HUES6 (cell line): ENCODE results near the gene CALML5.

Experiments used
- H3K27ac ChIP-seq: 2 replicates; pipeline ENCODE4 v1.7.0; 2013; ENCODE audit warnings: low read depth, mild to moderate bottlenecking, low read length, inconsistent platforms
- H3K27me3 ChIP-seq: 2 replicates; pipeline ENCODE4 v1.6.1; 2013; ENCODE audit warnings: low read length; ENCODE audit not compliant: control insufficient read depth, insufficient read depth
- H3K36me3 ChIP-seq: 2 replicates; pipeline ENCODE4 v1.6.1; 2013; ENCODE audit warnings: low read length; ENCODE audit not compliant: control insufficient read depth, insufficient read depth
- H3K4me1 ChIP-seq: 2 replicates; pipeline ENCODE4 v1.6.1; 2013; ENCODE audit warnings: low read length; ENCODE audit not compliant: control insufficient read depth, insufficient read depth
- H3K4me3 ChIP-seq: 2 replicates; pipeline ENCODE4 v1.5.1; 2013; ENCODE audit warnings: low read depth, low read length
- H3K9ac ChIP-seq: one replicate; pipeline ENCODE4 v1.6.1; 2013; ENCODE audit warnings: mild to moderate bottlenecking, low read length
- H3K9me3 ChIP-seq: 2 replicates; pipeline ENCODE4 v1.6.1; 2013; ENCODE audit warnings: low read depth, low read length; ENCODE audit not compliant: control insufficient read depth, insufficient read depth

Gene CALML5

DNA sequence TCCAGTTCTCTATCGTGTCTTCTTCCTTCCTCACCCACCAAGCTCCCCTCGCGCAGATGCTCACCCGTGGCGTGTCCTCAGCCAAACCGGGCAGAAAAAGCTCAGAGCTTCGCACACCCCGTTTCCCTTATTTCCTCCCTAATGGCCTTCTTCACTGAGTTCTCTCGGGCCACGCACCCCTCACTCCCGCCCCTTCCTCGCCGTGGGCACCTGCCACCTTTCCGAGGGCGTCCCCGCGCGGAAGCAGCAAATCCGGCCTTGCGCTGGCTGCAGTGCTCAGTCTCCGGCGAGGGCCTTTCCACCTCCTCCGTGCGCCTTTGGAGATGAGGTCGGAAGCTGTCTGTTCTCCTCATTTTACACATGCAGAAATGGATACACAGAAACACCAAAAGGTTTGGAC lies 13.0 kb upstream of the CALML5 start:
- H3K9ac ChIP-seq = no peak overlapping the region
- no peak overlapping the region for H3K27ac ChIP-seq
- H3K4me1 ChIP-seq = no peaks in the 10 kb centered on the region

GRCh38 chr10:5511885-5512280 lies 12.5 kb upstream of the CALML5 start:
- no peak overlapping the region for H3K27ac ChIP-seq
- no peaks in the 10 kb centered on the region for H3K9me3 ChIP-seq
- H3K36me3 ChIP-seq = no peaks in the 10 kb centered on the region
- no peaks in the 10 kb centered on the region for H3K27me3 ChIP-seq
- no peak overlapping the region for H3K9ac ChIP-seq
- no peaks in the 10 kb centered on the region for H3K4me1 ChIP-seq
- H3K4me3 ChIP-seq = no peak overlapping the region

More for the DNA sequence above, 13.0 kb upstream of the CALML5 start:
- H3K27me3 ChIP-seq = no peaks in the 10 kb centered on the region
- no peaks in the 10 kb centered on the region for H3K36me3 ChIP-seq
- no peaks in the 10 kb centered on the region for H3K9me3 ChIP-seq
- H3K4me3 ChIP-seq = no peak overlapping the region

DNA sequence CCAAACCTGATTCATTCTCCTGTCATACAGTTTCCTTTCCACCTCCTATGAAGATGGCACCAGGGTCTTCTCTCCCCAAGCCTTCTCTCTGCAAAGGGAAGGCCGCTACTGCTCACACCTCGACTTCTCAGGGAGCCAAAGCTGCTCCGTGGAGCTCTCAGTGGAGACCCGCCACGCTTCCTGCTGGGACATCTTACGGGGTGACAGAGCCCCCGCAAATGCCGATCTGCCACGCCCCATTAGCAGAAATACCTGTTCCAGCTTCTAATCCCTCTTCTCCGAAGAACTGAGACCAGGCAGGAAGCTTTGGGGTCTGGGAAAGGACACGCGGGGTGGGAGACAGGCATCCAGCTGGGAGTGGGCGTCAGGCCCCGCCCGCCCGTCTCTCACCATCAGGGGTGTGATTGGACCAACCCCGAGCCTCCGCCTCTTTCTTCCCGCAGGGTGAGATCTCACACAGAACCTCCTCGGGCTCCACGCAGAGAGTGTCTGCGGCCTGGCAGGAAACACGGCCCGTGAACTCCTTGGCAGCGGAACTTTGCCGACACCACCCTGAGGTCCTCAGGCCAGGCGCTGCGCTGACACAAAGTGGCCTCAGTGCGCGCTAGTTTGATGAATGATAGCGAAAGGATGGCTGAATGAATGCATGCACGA lies 12.0 kb upstream of the CALML5 start:
- Histone ChIP-seq H3K36me3 (no peaks in the 10 kb centered on the region), H3K27ac (no peak overlapping the region), H3K4me3 (no peak overlapping the region), H3K9ac (no peak overlapping the region), H3K27me3 (no peaks in the 10 kb centered on the region), H3K4me1 (no peaks in the 10 kb centered on the region), H3K9me3 (no peaks in the 10 kb centered on the region)

- no peaks in the 10 kb centered on the region for H3K36me3 ChIP-seq
- H3K4me1 ChIP-seq = no peaks in the 10 kb centered on the region
- H3K4me3 ChIP-seq = no peak overlapping the region
- H3K27ac ChIP-seq = no peak overlapping the region
- H3K9ac ChIP-seq = no peak overlapping the region
- H3K27me3 ChIP-seq = no peaks in the 10 kb centered on the region
- H3K9me3 ChIP-seq = no peaks in the 10 kb centered on the region
Observed at GRCh38 chr10:5510281-5511072, 11.1 kb upstream of the CALML5 start.

- Histone ChIP-seq H3K36me3 (no peaks in the 10 kb centered on the region), H3K27me3 (no peaks in the 10 kb centered on the region), H3K27ac (no peak overlapping the region), H3K9me3 (no peaks in the 10 kb centered on the region), H3K9ac (no peak overlapping the region), H3K4me1 (no peaks in the 10 kb centered on the region), H3K4me3 (no peak overlapping the region)
Observed at GRCh38 chr10:5509691-5510090, 10.3 kb upstream of the CALML5 start.

GRCh38 chr10:5509236-5509635 lies 9.9 kb upstream of the CALML5 start:
- Histone ChIP-seq H3K9ac (no peak overlapping the region), H3K4me1 (no peaks in the 10 kb centered on the region), H3K36me3 (no peaks in the 10 kb centered on the region), H3K27me3 (no peaks in the 10 kb centered on the region), H3K4me3 (no peak overlapping the region), H3K27ac (no peak overlapping the region), H3K9me3 (no peaks in the 10 kb centered on the region)

- no peaks in the 10 kb centered on the region for H3K36me3 ChIP-seq
- no peak overlapping the region for H3K4me3 ChIP-seq
- H3K9me3 ChIP-seq = no peaks in the 10 kb centered on the region
- no peaks in the 10 kb centered on the region for H3K27me3 ChIP-seq
- no peak overlapping the region for H3K9ac ChIP-seq
- H3K27ac ChIP-seq = no peak overlapping the region
- H3K4me1 ChIP-seq = no peaks in the 10 kb centered on the region
Observed at GRCh38 chr10:5508786-5509185, 9.4 kb upstream of the CALML5 start.

DNA sequence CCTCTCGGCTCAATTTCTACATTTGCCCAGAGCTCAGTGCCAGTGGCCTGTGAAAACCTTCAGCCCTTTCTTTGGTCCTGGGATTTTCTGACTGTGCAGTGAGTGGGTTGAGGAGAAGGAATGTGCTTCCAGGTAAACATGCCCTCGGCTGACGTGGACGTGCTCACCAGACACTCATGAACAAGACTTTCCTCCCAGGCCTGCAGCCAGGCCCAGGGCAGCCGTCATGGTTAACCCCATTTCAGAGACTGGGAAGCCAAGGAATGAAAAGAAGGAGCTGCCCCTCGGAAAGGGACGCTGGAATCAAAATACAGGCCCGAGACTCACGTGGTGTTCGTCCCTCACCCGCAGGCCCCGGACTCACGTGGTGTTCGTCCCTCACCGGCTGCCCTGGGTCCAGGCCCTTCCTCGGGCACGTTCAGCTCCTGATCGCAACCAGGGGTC lies 8.8 kb upstream of the CALML5 start:
- H3K27me3 ChIP-seq = no peaks in the 10 kb centered on the region
- no peak overlapping the region for H3K9ac ChIP-seq
- no peak overlapping the region for H3K27ac ChIP-seq
- no peaks in the 10 kb centered on the region for H3K4me1 ChIP-seq
- H3K4me3 ChIP-seq = no peak overlapping the region
- no peaks in the 10 kb centered on the region for H3K9me3 ChIP-seq
- no peaks in the 10 kb centered on the region for H3K36me3 ChIP-seq

GRCh38 chr10:5507649-5508131 lies 8.3 kb upstream of the CALML5 start:
- no peaks in the 10 kb centered on the region for H3K4me1 ChIP-seq
- H3K27ac ChIP-seq = no peak overlapping the region

GRCh38 chr10:5506751-5507648 lies 7.6 kb upstream of the CALML5 start:
- Histone ChIP-seq H3K27me3 (no peaks in the 10 kb centered on the region), H3K27ac (no peak overlapping the region), H3K36me3 (no peaks in the 10 kb centered on the region), H3K4me3 (no peak overlapping the region), H3K9me3 (no peaks in the 10 kb centered on the region), H3K4me1 (no peaks in the 10 kb centered on the region; the same call in 1 of the 2 replicates), H3K9ac (no peak overlapping the region)

More at GRCh38 chr10:5507649-5508131, 8.3 kb upstream of the CALML5 start:
- Histone ChIP-seq H3K27me3 (no peaks in the 10 kb centered on the region), H3K36me3 (no peaks in the 10 kb centered on the region), H3K9me3 (no peaks in the 10 kb centered on the region), H3K9ac (no peak overlapping the region), H3K4me3 (no peak overlapping the region)
